ENCODE data around the gene SLC2A13. TPM values are rescaled to one million over a fixed set of nuclear protein-coding genes. Genes with fewer than 3 reads are reported as not detected.
A peak's percentile ranks its signal among the peaks of the same experiment; 100 is the strongest.

Gene SLC2A13
- total RNA-seq, 1 donor from 2014 or later = 5.2 TPM

GRCh38 chr12:40106655-40107054 lies 774 bp upstream of the SLC2A13 start:
- H3K27ac Mint-ChIP-seq (ENCODE audit: unreplicated experiment) = peak overlapping the region; percentile 64

GRCh38 chr12:40106202-40106533 lies 287 bp upstream of the SLC2A13 start:
- H3K36me3 Mint-ChIP-seq (ENCODE audit: unreplicated experiment) = no peaks in the 10 kb centered on the region
- H3K9me3 Mint-ChIP-seq (ENCODE audit: unreplicated experiment) = peaks cover 11% of the 10 kb centered on the region
- H3K27me3 Mint-ChIP-seq (ENCODE audit: unreplicated experiment) = peaks cover 4% of the 10 kb centered on the region
- H3K27ac Mint-ChIP-seq (ENCODE audit: unreplicated experiment) = no peak overlapping the region
- no peak for DNase-seq
- H3K4me3 Mint-ChIP-seq (ENCODE audit: unreplicated experiment) = peak overlapping the region; percentile 85
- H3K4me1 Mint-ChIP-seq (ENCODE audit: low read depth, unreplicated experiment) = peaks cover 6% of the 10 kb centered on the region
- TF ChIP-seq CTCF (IDR thresholded peaks at IDR 0.05; ENCODE audit: partially characterized antibody, unreplicated experiment) = no peak

More at GRCh38 chr12:40106655-40107054, 774 bp upstream of the SLC2A13 start:
- no peak for DNase-seq
- Mint-ChIP-seq H3K27me3 (ENCODE audit: unreplicated experiment) (peaks cover 4% of the 10 kb centered on the region), H3K36me3 (ENCODE audit: unreplicated experiment) (no peaks in the 10 kb centered on the region), H3K4me1 (ENCODE audit: low read depth, unreplicated experiment) (peaks cover 6% of the 10 kb centered on the region), H3K4me3 (ENCODE audit: unreplicated experiment) (peak overlapping the region; percentile 85), H3K9me3 (ENCODE audit: unreplicated experiment) (peaks cover 11% of the 10 kb centered on the region)
- no peak for TF ChIP-seq CTCF (IDR thresholded peaks at IDR 0.05; ENCODE audit: partially characterized antibody, unreplicated experiment)

- Mint-ChIP-seq H3K4me1 (ENCODE audit: low read depth, unreplicated experiment) (peaks cover 6% of the 10 kb centered on the region), H3K27ac (ENCODE audit: unreplicated experiment) (no peak overlapping the region), H3K4me3 (ENCODE audit: unreplicated experiment) (peak overlapping the region; percentile 82), H3K36me3 (ENCODE audit: unreplicated experiment) (no peaks in the 10 kb centered on the region), H3K9me3 (ENCODE audit: unreplicated experiment) (peaks cover 11% of the 10 kb centered on the region), H3K27me3 (ENCODE audit: unreplicated experiment) (peaks cover 4% of the 10 kb centered on the region)
- DNase-seq = no peak
- no peak for TF ChIP-seq CTCF (IDR thresholded peaks at IDR 0.05; ENCODE audit: partially characterized antibody, unreplicated experiment)
These were observed 691 bp downstream of the SLC2A13 start for GRCh38 chr12:40105265-40105514.

GRCh38 chr12:40104461-40105264 lies 1.2 kb downstream of the SLC2A13 start:
- H3K27me3 Mint-ChIP-seq (ENCODE audit: unreplicated experiment) = peaks cover 4% of the 10 kb centered on the region
- no peaks in the 10 kb centered on the region for H3K36me3 Mint-ChIP-seq (ENCODE audit: unreplicated experiment)
- no peak for DNase-seq
- H3K4me3 Mint-ChIP-seq (ENCODE audit: unreplicated experiment) = peak overlapping the region; percentile 82
- peak overlapping the region; percentile 31 for H3K27ac Mint-ChIP-seq (ENCODE audit: unreplicated experiment)
- no peak for TF ChIP-seq CTCF (IDR thresholded peaks at IDR 0.05; ENCODE audit: partially characterized antibody, unreplicated experiment)
- H3K4me1 Mint-ChIP-seq (ENCODE audit: low read depth, unreplicated experiment) = peaks cover 6% of the 10 kb centered on the region
- peaks cover 11% of the 10 kb centered on the region for H3K9me3 Mint-ChIP-seq (ENCODE audit: unreplicated experiment)

- Mint-ChIP-seq H3K27me3 (ENCODE audit: unreplicated experiment) (peaks cover 4% of the 10 kb centered on the region), H3K4me1 (ENCODE audit: low read depth, unreplicated experiment) (peaks cover 6% of the 10 kb centered on the region), H3K27ac (ENCODE audit: unreplicated experiment) (no peak overlapping the region), H3K36me3 (ENCODE audit: unreplicated experiment) (no peaks in the 10 kb centered on the region), H3K9me3 (ENCODE audit: unreplicated experiment) (peaks cover 11% of the 10 kb centered on the region), H3K4me3 (ENCODE audit: unreplicated experiment) (peak overlapping the region; percentile 4)
- TF ChIP-seq CTCF (IDR thresholded peaks at IDR 0.05; ENCODE audit: partially characterized antibody, unreplicated experiment) = no peak
- DNase-seq = no peak
These were observed 2.8 kb downstream of the SLC2A13 start for GRCh38 chr12:40103043-40103442.

Data from glutamatergic neuron (in vitro differentiated cells).